Cerebellar nuclear complex (tissue), 1 donor: Measurements from ENCODE around the gene NDUFAF8.

Experiments used
- DNase-seq, 2 experiments: peaks; one replicate each; lab custom pipeline; 2025; lab: John Stamatoyannopoulos, UW

NDUFAF8 gene

DNA sequence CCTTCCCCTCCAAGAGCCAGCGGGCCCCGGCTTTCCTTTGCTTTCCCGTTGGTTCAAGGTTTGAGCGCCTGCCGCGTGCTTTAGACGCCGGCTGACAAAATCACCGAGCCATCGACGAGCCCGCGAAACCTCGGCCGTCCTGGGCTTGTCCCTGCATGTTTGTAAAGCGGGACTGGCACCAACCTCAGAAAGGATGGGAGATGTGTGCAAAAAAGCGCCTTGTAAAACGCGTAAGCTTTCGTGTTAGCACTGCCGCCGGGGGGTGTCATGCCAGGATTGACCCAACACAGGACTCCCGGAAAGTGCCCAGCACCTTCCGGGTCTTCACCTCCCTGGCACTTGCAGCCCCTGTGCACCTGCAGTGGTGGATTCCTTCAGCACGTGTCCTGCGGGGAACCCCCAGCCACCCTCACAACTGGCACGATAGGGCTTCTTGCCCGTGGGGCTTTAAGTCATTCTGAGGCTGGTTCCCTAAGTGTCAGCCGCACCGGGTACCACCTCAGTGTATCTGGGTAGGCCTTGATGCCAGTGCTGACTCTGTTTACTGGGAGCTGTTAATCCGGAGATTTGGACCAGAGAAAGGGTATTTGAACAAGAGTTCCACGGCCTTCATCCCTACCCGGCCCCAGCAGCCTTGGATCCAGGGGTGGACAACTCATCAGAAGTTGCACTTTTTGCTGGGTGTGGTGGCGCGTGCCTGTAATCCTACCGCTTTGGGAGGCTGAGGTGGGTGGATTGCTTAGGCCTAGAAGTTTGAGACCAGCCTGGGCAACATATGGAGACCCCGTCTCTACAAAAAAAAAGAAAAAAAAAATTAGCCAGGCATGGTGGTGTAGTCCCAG lies 817 bp downstream of the NDUFAF8 start:
- no peak for DNase-seq

- no peak for DNase-seq
Observed at GRCh38 chr17:81240761-81241160, 1.6 kb downstream of the NDUFAF8 start.

DNA sequence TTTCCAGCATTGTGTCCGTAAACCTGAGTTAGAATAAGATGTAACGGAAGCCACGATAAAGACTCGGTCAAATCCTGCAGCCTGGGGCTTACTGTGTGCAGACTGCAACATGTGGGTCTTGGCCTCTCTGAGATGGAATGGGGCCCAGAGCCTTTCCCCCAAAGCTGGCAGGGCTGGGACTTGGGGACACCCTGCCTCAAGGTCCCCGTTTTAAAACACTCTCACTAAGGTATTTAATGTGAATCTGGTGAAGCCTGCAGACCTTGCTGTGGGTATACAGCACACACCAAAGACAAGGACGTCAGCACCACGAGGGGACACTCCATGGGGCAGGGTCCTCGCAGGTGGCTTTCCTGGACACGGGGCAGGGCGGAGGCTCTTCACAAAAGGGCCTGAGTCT lies 2.1 kb downstream of the NDUFAF8 start:
- no peak for DNase-seq

- DNase-seq, result no peak
Observed at GRCh38 chr17:81241648-81242420, 2.7 kb downstream of the NDUFAF8 start.

DNA sequence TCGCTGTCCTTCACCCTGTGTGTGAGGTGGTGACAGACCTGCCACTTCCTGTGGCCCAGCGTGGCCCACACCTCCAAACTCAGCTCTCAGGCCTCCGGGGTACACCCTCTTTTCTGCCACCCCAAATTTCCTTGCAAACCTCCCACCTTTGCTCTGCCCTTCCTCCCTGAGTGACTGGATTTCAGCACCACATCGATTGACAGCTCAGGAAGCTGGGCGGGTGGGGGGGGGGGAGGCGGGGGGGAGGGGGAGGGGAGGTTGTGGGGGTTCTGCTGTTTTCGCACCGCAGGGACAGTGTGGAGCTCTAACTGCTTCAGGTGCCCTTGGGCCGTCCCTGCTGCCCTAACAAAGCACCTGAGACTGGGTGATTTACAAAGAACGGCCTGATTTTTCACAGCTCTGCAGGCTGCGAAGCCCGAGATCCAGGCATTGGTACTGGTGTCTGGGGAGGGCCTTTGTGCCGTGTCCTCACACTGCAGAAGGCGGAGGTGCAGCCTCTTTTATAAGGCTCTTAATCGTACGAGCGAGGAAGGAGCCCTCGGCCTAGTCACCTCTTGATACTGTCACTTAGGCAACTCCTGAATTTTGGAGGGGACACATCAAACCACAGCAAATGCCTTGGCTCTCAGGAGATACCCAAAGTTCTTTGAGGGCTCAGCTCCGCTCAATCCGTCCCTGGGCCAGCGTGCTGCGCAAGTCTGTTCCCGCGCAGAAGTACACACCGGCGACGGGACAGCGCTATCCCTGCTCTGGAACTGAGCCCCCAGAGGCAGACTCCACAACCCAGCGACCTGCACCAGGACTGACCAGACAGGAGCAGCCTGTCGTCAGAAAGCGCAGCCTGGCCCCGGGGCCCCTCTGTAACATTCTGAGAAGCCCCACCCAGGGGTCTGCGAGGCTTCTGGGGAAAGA lies 3.6 kb downstream of the NDUFAF8 start:
- DNase-seq, result no peak

- DNase-seq, result no peak
Observed at GRCh38 chr17:81243333-81243664, 4.2 kb downstream of the NDUFAF8 start.

DNA sequence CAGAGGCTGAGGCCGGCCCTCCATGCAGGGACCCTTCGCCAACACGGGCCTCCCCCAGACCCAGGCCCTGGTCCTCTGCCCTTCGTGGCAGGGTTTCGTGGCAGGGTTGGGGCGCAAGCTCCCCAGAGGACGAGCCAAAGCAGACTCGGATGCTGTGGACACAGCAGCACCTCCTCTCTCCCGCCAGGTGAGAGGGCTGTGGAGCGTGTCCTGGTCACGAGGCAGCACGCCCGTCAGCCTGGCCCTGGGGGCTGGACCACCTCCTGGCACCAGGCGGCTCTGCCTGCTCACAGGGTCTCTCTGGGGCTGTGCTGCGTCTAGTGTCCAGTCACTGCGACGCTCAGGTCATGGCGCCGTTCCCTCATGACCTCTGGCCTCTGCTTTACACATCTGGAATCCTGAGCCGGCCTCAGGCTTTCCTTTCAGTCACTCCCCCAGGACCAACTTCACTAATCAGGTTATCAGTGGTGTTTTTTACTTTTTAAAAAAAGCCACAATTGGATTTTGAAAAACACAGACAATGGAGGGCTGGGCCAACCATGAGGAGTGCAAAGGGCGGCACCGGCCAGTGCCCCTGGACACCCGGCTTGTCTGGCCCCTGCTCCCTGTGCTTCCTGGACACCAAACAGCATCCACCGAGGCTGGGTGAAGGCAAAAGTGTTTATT lies 5.4 kb downstream of the NDUFAF8 start:
- no peak for DNase-seq

- no peak for DNase-seq
Observed at GRCh38 chr17:81245024-81245664, 6.0 kb downstream of the NDUFAF8 start.

DNA sequence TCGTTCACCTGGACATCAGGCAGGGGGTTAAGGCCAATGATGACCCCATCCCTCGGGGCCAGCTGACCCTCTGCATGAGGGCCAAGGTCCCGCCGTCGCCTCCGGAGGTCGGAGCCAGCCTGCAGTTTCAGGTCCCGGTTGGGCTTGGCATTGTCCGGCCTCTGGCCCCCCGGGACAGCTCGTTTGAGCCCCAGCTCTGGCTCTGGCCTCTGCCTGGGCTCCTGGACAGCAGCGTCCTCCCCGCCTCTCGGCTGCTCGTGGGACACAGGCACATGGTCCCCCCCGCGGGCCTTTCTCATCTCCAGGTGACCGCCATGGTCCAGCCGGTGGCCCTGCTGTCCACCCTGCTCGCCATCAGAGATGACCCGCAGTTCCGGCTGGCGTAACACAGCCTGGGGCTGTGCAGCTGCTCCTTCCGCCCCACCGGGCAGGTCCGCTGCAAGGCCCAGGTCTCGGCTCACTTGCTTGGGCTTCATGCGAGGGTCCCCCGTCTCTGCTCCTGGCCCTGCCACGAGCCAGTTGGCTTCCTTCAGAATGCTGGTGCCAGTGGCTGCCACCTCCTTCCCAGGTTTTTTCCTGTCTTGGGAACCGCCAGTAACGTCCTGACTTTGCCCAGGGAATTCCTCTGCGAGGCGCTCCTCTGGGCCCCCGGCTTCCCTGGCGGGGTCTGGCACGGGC lies 6.7 kb downstream of the NDUFAF8 start:
- no peak for DNase-seq

DNA sequence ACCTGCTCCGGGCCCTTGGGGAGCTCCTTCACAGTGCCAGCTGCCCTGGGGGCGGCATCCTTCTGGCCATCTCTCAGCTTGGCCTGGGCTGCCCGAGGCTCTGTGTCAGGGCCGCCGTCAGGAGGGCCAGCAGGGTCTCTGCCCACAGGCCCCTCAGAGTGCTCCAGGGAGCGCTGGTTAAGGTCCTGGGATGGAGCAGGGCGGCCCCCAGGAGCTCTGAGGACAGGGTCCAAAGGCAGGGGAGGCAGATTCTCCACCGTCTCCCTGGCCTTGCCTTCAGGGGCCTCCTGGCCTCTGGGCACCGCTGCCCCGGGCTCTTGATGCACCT lies 7.2 kb downstream of the NDUFAF8 start:
- DNase-seq, result no peak

- no peak for DNase-seq
Observed at GRCh38 chr17:81246679-81247338, 7.7 kb downstream of the NDUFAF8 start.

- no peak for DNase-seq
Observed at GRCh38 chr17:81247339-81247990, 8.3 kb downstream of the NDUFAF8 start.

DNA sequence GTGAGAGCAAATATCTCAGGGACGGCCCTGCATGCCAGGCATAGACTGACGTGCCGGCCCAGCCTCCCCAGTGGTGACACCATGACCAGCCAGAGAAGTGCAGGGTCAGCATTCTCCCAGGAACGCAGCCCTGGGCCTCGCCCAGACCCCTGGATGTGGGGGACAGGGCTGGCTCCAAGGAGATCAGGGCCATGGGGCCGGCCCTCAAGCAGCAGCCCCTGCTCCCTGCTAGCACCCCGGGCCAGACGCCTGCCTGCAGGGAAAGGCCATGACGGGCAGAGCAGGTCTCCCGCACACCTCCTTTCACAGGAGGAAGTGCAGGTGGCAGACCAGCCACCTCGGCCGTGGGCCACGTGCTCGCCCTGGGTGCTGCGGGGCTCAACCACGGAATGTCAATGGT lies 9.5 kb downstream of the NDUFAF8 start:
- DNase-seq, result no peak

GRCh38 chr17:81249223-81250040 lies 10.3 kb downstream of the NDUFAF8 start:
- no peak for DNase-seq

DNA sequence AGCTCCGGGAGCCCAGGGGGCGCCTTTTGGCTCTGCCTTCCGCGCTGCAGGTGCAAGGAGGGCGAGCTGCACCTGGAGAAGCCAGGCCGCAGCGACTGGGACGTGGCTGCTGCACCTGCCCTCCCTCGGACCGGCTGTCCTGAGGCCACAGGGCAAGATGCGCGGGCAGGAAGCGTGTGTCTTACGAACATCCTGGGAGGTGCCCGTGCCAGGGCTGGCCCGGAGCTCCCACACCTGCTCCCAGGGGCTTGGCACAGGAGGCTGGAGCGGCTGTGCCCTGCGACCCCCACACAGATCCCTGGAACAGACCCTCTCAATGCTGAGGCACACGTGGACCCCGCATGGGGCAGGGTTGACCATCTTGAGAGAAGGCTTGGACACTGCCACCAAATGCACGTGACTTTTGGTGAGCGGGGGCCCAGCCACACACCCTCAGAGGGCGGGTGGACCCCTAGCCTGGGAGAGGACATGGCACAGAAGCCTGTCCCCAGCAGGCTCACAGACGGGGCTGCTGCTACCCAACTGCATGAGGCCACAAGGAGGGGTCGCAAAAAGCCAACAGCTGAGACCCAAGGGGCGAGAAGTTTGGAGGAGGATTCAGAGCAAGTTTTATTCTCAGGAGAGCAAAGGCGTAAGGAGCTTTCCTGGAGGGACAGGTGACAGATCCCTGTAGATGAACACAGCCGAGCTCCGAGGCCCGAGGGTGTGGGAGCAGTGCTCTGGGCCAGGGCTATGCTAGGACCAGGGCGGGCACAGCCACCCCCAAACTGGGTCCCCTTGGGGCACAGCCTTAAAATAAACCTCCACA lies 11.4 kb downstream of the NDUFAF8 start:
- no peak for DNase-seq

DNA sequence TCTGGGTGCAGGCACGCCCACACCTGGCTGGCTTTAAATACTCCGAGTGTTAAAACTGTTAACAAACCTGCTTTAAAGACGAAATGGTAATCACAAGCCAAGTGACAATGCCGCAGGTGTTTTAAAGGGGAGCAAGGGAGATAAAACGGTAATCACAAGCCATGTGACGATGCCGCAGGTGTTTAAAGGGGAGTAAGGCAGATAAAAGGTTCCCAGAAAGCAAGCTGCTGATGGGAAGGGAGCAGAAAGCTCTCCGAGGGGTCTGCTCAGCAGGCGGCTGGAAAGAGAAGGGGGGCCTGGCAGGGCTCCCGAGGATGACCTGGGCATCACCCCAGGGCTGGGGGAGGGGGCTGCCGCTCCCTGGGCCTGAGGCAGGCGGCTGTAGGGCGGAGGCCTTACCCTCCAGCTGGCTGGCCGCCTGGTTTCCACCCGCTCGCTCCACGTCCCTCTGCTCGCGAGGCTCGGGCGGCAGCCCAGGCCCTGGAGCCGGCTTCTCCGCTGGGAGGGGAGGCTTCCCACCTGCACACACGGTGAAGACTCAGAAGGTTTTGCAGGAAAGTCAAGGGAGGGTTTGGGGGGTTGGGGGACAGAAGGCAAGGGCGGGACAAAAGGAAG lies 12.1 kb downstream of the NDUFAF8 start:
- no peak for DNase-seq

DNA sequence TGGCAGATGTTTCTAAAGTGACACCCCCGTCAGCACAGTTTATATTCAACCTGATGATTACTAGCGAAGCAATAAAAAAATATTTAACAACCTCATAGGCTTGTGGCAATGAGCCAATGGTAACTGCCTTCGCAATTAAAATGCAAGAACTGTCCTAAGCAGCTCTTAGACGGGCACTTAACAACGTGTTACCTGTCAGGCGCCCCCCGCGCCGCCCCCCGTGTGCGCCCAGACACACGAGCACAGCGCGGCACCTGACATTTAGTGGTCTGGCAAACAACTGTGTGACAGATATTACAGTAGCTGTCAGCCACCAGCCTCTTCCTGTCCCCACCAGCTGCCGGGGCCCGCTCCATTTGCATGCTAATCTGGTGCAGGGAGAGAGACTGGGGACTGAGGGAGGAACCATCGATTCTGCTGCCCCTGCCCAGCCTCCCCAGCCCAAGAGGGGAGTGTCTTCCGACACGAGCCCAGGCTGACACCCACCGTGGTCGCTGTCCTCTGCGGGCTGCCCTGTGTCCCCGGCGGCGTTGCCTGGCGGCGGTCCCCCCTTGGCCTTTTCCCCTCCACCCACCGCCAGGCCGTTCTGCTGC lies 12.7 kb downstream of the NDUFAF8 start:
- DNase-seq, result no peak
